Natural killer cell (primary cell): ENCODE results near the gene SLCO3A1. TPM values are rescaled to one million over a fixed set of nuclear protein-coding genes. Genes with fewer than 3 reads are reported as not detected.
A peak's percentile ranks its signal among the peaks of the same experiment; 100 is the strongest.

Experiments
- ATAC-seq, 3 donors: fragments of 150-1000 bp in 2 of 3; fragments of 200-7000 bp in 1 of 3; cut with Tn5 transposase; 1 replicate in 1 of 3; 2 replicates in 2 of 3; pipeline ENCODE4 v1.10.0; 2021; ENCODE audit warnings: mild to moderate bottlenecking in 2 of 3, moderate library complexity in 2 of 3
- DNase-seq, 2 donors: peaks; one replicate each; pipeline versions ENCODE4 v3.0.0 to v3.0.0-alpha.2; 2013 to 2021; ENCODE audit warnings: mixed read lengths in 1 of 2
- H3K27ac ChIP-seq: one replicate; pipeline ENCODE4 v1.5.1; 2013; ENCODE audit warnings: mild to moderate bottlenecking, low read length
- H3K27me3 ChIP-seq: one replicate; pipeline ENCODE4 v1.6.1; 2013; ENCODE audit warnings: low read length; ENCODE audit not compliant: control insufficient read depth, insufficient read depth
- H3K36me3 ChIP-seq: one replicate; pipeline ENCODE4 v1.6.1; 2013; ENCODE audit warnings: low read length; ENCODE audit not compliant: control insufficient read depth, insufficient read depth
- H3K4me1 ChIP-seq: one replicate; pipeline ENCODE4 v1.6.1; 2013; ENCODE audit warnings: low read length; ENCODE audit not compliant: control insufficient read depth, insufficient read depth
- H3K4me3 ChIP-seq: one replicate; pipeline ENCODE4 v1.5.1; 2013; ENCODE audit warnings: low read length
- H3K9me3 ChIP-seq: one replicate; pipeline ENCODE4 v1.6.1; 2013; ENCODE audit warnings: low read length; ENCODE audit not compliant: control insufficient read depth, insufficient read depth
- H3K27ac Mint-ChIP-seq, 2 donors: one replicate each; pipeline ENCODE4 v1.8.0; 2022; ENCODE audit warnings: mild to moderate bottlenecking in 2 of 2, mixed read lengths in 2 of 2, moderate library complexity in 1 of 2
- H3K27me3 Mint-ChIP-seq, 2 donors: one replicate each; pipeline ENCODE4 v1.8.0; 2022; ENCODE audit warnings: low read depth in 2 of 2, mixed read lengths in 2 of 2
- H3K36me3 Mint-ChIP-seq: one replicate; pipeline ENCODE4 v1.8.0; 2022; ENCODE audit warnings: mixed read lengths
- H3K4me1 Mint-ChIP-seq, 2 donors: one replicate each; pipeline ENCODE4 v1.8.0; 2022; ENCODE audit warnings: mixed read lengths in 2 of 2
- H3K4me3 Mint-ChIP-seq: one replicate; pipeline ENCODE4 v1.8.0; 2022; ENCODE audit warnings: mild to moderate bottlenecking, moderate library complexity, mixed read lengths
- H3K9me3 Mint-ChIP-seq, 2 donors: one replicate each; pipeline ENCODE4 v1.8.0; 2022; ENCODE audit warnings: mixed read lengths in 2 of 2
- CTCF ChIP-seq: fragments of 200-600 bp; IDR thresholded peaks from one replicate; pipeline ENCODE4 v1.8.0; 2022; ENCODE audit warnings: antibody characterized with exemption
- WGBS: methylation state at CpG from one replicate; pipeline ENCODE4 v1.1.7; 2013; ENCODE audit warnings: missing lambda C conversion rate; ENCODE audit not compliant: insufficient coverage; 5-methylcytosine and 5-hydroxymethylcytosine counted together
- intact Hi-C: fragments of 100-400 bp; cut with micrococcal nuclease; formaldehyde crosslinking; loops from one replicate; pipeline ENCODE4 v1.14.2; 2022
- total RNA-seq, 4 donors: library from RNA; stranded (reverse); fragments of 120-200 nt in 1 of 4; gene quantifications; one replicate each; pipeline versions ENCODE4 v1.2.3 to v1.2.4, GENCODE V29; 2013 to 2022

The SLCO3A1 gene
- total RNA-seq, 3 donors from 2014 or later (not counting 1 experiment from before 2014, with no cell fraction given) = 48.5 to 73.5 (median 68.8) TPM

DNA sequence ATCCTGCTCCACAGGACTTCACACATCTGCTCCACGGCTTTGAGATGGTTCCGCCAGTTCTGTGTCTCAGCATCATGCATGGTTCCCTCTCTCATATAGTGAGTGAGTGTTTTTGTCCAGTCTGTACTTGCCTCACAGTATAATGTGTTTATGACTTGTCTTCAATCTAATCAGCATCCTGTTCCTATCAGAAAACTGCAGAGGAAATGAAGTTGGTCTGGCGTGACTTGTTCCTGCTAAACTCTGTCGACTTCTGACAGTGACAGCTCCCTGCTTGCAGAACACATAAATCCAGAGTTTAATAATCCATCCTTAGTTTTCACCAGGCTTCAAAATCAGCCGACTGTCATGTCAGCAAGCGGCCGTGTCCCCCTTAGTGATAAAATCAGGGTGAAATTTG, 222.3 kb downstream of the SLCO3A1 start:
- Histone ChIP-seq H3K4me1 (peaks cover 36% of the 10 kb centered on the region), H3K4me3 (no peak overlapping the region), H3K9me3 (no peaks in the 10 kb centered on the region), H3K27me3 (no peaks in the 10 kb centered on the region), H3K27ac (no peak overlapping the region), H3K36me3 (no peaks in the 10 kb centered on the region)
- no peak for TF ChIP-seq CTCF
- H3K27me3 Mint-ChIP-seq = no peaks in the 10 kb centered on the region
- no peak for ATAC-seq
- peaks cover 52 to 78% of the 10 kb centered on the region in 2 donors for H3K4me1 Mint-ChIP-seq
- peak overlapping the region; percentile 45 to 75 for H3K27ac Mint-ChIP-seq
- intact Hi-C loops = loop anchor here (5.0 kb wide), 1 partner anchor 223 kb away; the partner anchor contains the start of gene SLCO3A1
- DNase-seq = no peak
- 68% methylated on average over 7 of the region's 7 CpGs for WGBS
- H3K36me3 Mint-ChIP-seq = no peaks in the 10 kb centered on the region
- peak overlapping the region; percentile 29 for H3K4me3 Mint-ChIP-seq
- no peaks in the 10 kb centered on the region for H3K9me3 Mint-ChIP-seq

- H3K4me1 Mint-ChIP-seq = peaks cover 44 to 70% of the 10 kb centered on the region in 2 donors
- DNase-seq = no peak
- no peak for TF ChIP-seq CTCF
- Histone ChIP-seq H3K9me3 (no peaks in the 10 kb centered on the region), H3K27ac (no peak overlapping the region), H3K4me3 (no peak overlapping the region), H3K27me3 (no peaks in the 10 kb centered on the region), H3K36me3 (no peaks in the 10 kb centered on the region), H3K4me1 (peaks cover 30% of the 10 kb centered on the region)
- no peak overlapping the region for H3K27ac Mint-ChIP-seq
- no peak for ATAC-seq
- H3K9me3 Mint-ChIP-seq = no peaks in the 10 kb centered on the region
- intact Hi-C loops = loop anchor here (5.0 kb wide), 1 partner anchor 224 kb away; the partner anchor contains the start of gene SLCO3A1
- 94% methylated on average over 7 of the region's 8 CpGs for WGBS
- H3K27me3 Mint-ChIP-seq = no peaks in the 10 kb centered on the region
- H3K4me3 Mint-ChIP-seq = no peak overlapping the region
- no peaks in the 10 kb centered on the region for H3K36me3 Mint-ChIP-seq
Observed at GRCh38 chr15:92076541-92076940, 223.0 kb downstream of the SLCO3A1 start.

- Histone ChIP-seq H3K27ac (no peak overlapping the region), H3K4me3 (no peak overlapping the region), H3K4me1 (peaks cover 32% of the 10 kb centered on the region), H3K27me3 (no peaks in the 10 kb centered on the region), H3K36me3 (no peaks in the 10 kb centered on the region), H3K9me3 (no peaks in the 10 kb centered on the region)
- Mint-ChIP-seq H3K4me1 (peaks cover 39 to 60% of the 10 kb centered on the region in 2 donors), H3K27ac (no peak overlapping the region), H3K4me3 (no peak overlapping the region), H3K9me3 (no peaks in the 10 kb centered on the region), H3K27me3 (no peaks in the 10 kb centered on the region), H3K36me3 (no peaks in the 10 kb centered on the region)
- intact Hi-C loops = loop anchor here (5.0 kb wide), 1 partner anchor 225 kb away; the partner anchor contains the start of gene SLCO3A1
- 58% methylated on average over 13 of the region's 13 CpGs for WGBS
- peak; percentile 43 to 76 (median 70) for ATAC-seq
- peak; percentile 32 to 73 for DNase-seq
- TF ChIP-seq CTCF = peak; percentile 48
Observed at GRCh38 chr15:92077353-92078085, 224.0 kb downstream of the SLCO3A1 start.
